Thymus (tissue), 11 donors: ENCODE results near the gene PKNOX1. TPM values are rescaled to one million over a fixed set of nuclear protein-coding genes. Genes with fewer than 3 reads are reported as not detected.
A peak's percentile ranks its signal among the peaks of the same experiment; 100 is the strongest.
"Not testable (repeated sequence)": the region's sequence is repeated elsewhere in the genome, so short reads cannot be mapped to it uniquely, and the experiment has no call there.

Source experiments
- DNase-seq, 9 donors: peaks; one replicate each; pipeline ENCODE4 v3.0.0-alpha.2; 2013; ENCODE audit warnings: low spot score in 9 of 9, low read depth in 6 of 9, missing footprints in 1 of 9
- H3K27ac ChIP-seq, 2 donors: one replicate each; pipeline ENCODE4 v1.5.1; 2013; ENCODE audit warnings: control low read depth in 1 of 2, low read depth in 1 of 2, low read length in 1 of 2, mild to moderate bottlenecking in 1 of 2, moderate library complexity in 1 of 2
- H3K27me3 ChIP-seq, 2 donors: one replicate each; pipeline ENCODE4 v1.5.1; 2013; ENCODE audit warnings: low read length in 1 of 2; ENCODE audit not compliant: control insufficient read depth in 2 of 2, insufficient read depth in 1 of 2
- H3K36me3 ChIP-seq, 2 donors: one replicate each; pipeline ENCODE4 v1.5.1; 2013; ENCODE audit warnings: low read length in 1 of 2, mild to moderate bottlenecking in 1 of 2, moderate library complexity in 1 of 2; ENCODE audit not compliant: control insufficient read depth in 2 of 2, insufficient read depth in 2 of 2
- H3K4me1 ChIP-seq, 2 donors: one replicate each; pipeline ENCODE4 v1.5.1; 2013; ENCODE audit warnings: low read length in 2 of 2; ENCODE audit not compliant: control insufficient read depth in 2 of 2, insufficient read depth in 2 of 2
- H3K4me3 ChIP-seq, 2 donors: one replicate each; pipeline ENCODE4 v1.5.1; 2013; ENCODE audit warnings: low read length in 2 of 2, control low read depth in 1 of 2, mild to moderate bottlenecking in 1 of 2
- H3K9me3 ChIP-seq, 2 donors: one replicate each; pipeline ENCODE4 v1.5.1; 2013; ENCODE audit warnings: low read length in 1 of 2, mild to moderate bottlenecking in 1 of 2; ENCODE audit not compliant: control insufficient read depth in 2 of 2, insufficient read depth in 1 of 2
- WGBS: extraction: QIAGEN DNeasy Blood & Tissue Kit; methylation state at CpG from one replicate; pipeline ENCODE4 v1.1.7; 2013; 5-methylcytosine and 5-hydroxymethylcytosine counted together
- polyA plus RNA-seq: library from polyadenylated mRNA; stranded (reverse); fragments of 200-250 nt; gene quantifications from one replicate; pipeline ENCODE4 v1.2.3, GENCODE V29; 2013
- total RNA-seq: library from RNA; stranded (reverse); fragments of 120-200 nt; gene quantifications from one replicate; pipeline ENCODE4 v1.2.4, GENCODE V29; 2013
- donor health status: healthy.

PKNOX1 gene
- total and polyA plus RNA-seq, 2 donors = 10.8 to 13.4 TPM

DNA sequence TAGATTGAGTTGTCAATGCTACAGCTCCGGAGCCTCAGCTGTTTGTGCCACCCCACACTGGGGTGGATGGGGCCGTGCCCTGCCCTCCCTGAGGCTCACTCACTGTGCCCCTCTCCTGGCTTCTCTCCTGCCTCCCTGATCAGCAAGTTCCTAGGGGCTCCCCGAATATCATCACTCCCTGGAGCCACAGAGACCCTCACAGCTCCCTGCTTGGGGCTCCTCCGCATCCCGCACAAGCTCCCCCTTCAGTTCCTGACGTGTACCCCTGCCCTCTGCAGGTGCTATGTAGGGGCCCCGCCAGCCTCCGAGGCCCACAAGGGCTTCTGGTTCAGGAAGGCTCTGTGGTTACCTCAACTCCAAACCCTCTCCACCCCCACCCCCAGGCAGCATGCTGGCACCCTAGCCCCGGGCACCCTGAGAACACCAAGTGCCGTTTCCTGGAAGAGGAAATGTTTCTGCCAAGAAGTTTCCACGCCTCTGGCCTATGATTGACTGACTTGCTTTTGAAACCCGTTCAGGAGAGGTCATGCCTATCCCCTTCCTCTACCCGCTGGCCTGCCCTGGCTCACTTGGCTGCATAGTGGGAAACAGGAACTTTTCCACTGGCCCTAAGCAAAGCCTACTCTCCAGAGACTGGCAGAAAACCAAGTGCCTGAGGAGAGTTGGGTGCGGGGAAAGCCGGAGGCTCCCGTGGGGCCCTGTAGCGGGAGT lies 71.0 kb downstream of the PKNOX1 start:
- not testable (repeated sequence) for H3K36me3 ChIP-seq, H3K9me3 ChIP-seq, H3K27me3 ChIP-seq, H3K4me3 ChIP-seq
- Histone ChIP-seq H3K27ac (peak overlapping the region in 1 of 2 donors; percentile 72), H3K4me1 (peaks cover 0 to 15% of the 10 kb centered on the region in 2 donors)
- DNase-seq = peak in 2 of 9 donors; percentile 35 to 37
- 0% methylated on average over 7 of the region's 17 CpGs for WGBS

DNA sequence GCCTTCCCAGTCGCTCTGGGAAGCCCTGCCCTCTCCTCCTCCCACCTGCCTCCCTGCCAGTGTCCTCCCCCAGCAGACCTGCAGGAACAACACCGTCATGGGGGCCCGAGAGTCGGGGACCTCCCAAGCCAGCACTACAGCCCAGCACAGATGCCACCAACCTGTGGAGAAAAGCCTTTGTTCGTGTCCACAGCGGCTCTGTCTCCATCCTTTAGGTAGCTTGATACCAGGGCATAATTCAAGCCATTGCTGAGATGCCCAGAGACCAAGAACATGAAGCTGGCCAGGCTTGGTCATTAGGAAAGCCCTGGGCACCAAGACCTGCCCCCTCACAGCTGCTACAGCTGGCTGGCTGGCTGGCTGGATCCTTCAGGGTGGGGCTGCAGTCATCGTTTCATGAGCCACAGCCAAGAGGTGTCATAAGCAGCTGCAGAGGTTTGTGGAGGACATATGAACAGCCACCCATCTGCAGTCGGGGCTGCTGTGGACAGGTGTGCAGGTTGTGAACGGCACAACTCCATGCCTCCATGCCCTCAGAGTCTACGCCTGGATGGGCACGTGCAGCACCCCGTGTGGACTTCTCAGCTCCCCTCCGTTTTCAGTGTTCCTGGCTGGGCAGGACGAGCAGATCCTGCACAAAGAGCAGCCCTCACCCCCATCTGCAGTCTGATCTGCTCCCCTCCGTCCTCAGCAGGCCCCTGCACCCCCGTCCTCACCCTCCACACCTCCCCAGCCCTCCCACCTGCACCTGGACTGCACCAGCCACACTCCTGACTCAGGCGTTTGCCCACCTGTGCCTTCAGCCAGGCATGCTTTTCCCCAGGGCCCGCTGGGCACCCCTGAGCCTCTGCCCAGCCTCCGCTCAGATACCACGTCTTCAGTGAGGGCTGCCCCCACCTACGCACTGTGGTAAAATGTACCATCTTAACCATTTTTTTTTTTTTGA lies 71.8 kb downstream of the PKNOX1 start:
- not testable (repeated sequence) for H3K9me3 ChIP-seq, H3K27me3 ChIP-seq, H3K4me3 ChIP-seq, H3K36me3 ChIP-seq
- WGBS = 33% methylated on average over 18 of the region's 21 CpGs
- peak in 2 of 9 donors; percentile 2 to 12 for DNase-seq
- H3K27ac ChIP-seq = peak overlapping the region; percentile 31 to 50
- H3K4me1 ChIP-seq = peaks cover 0 to 11% of the 10 kb centered on the region in 2 donors

DNA sequence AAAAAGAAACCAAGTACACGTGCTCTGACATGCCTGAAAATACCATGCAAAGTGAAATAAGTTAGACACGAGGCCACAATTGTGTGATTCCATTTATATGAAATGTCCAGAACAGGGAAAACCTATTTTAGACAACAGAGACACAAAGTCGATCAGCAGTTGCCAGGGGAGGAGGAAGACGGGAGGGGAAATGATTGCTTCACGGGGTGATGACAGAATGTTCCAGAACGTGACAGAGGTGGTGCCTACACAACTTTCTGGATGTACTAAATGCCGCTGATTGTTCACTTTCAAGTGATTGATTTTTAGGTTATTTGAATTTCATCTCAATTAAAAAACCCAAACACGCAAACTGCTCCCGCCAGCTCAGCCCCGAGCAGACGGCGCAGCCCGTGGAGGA lies 78.8 kb downstream of the PKNOX1 start:
- H3K4me3 ChIP-seq, DNase-seq, H3K27ac ChIP-seq, H3K27me3 ChIP-seq, H3K4me1 ChIP-seq, H3K9me3 ChIP-seq, H3K36me3 ChIP-seq: not testable (repeated sequence)
- no CpG with 5 or more reads among the region's 13 CpGs for WGBS

DNA sequence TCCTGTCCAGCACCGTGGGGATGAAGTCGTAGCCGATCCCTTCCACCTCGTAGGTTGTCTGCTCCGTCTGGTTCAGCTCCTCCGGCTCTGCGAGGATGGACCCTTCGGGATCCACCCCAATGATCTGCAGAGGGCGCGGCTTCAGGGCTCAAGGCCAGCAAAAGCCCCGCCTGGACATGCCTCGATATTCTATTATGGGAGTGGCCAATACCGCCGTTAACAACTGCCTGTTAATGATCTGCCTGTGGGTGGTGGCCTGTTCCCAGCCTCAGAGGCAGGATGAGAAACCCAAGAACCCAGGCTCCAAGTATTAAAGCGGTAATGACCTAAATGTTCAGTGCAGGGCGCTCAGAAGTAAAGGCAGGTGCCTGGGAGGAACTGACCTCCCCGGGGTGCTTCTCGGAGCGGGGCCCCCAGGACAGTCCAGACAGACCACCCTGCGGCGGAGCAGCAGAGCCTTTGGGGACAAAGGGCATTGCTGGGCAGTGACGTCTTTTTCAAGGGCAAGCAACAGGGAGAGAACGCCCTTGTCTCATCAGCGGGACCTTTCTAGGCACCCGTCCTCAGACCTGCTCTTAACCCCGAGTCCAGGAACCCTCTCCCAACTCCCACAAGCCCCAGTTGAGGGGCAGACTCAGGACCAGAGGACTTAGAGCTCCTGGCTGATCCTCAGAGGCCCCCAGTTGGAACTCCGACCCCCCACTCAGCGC lies 88.7 kb downstream of the PKNOX1 start:
- not testable (repeated sequence) for H3K27me3 ChIP-seq, H3K4me3 ChIP-seq, H3K36me3 ChIP-seq, DNase-seq, H3K9me3 ChIP-seq, H3K4me1 ChIP-seq, H3K27ac ChIP-seq
- WGBS = 100% methylated on average over 2 of the region's 28 CpGs

DNA sequence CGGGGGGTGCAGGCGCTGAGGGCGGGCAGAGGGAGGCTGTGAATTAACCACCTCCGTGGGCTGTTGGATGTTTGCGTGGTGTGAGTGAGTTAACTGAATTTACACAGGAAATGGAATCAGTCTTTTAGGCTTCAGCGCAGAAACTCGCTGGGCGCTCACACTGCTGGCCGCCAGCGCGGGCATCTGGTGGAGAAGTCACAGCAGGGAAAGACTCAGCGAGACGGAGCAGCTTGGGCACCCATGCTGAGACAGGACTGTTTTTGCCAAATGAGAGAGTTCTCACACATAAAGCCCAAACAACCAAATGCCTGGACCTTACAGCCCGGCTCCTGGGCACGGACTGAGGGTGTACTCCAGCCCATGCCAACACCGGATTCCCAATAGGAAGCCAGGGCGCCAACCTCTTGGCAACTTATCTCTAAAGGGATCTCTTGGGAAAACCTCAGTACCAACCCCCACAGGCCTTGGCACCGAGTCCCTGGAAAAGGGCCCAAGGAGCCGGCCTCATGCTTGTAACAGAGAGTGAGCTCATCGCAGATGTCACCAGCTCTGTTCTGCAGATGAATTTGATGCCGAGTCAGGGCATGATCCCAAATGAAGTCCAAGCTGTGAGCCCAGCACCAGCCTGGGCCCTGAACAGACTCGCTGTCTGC lies 90.0 kb downstream of the PKNOX1 start:
- WGBS = no CpG with 5 or more reads among the region's 22 CpGs

DNA sequence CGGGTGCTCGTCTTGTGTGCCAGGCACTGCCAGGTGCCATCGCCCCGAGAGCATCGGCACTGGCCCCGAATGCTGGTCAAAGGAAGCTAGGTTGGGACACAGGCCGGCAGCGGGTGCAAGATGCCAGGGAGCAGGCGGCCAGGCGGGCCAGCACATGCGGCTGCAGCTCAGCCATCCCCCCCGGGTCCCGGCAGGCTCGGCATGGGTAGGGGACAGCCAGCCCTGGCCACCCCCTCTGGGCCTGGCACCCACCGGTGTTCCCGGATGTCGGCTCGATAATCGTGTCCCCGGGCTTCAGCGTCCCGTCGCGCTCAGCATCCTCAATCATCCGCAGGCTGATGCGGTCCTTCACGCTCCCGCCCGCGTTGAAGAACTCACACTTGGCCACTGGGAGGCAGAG lies 91.6 kb downstream of the PKNOX1 start:
- H3K27ac ChIP-seq, H3K4me1 ChIP-seq, H3K9me3 ChIP-seq, DNase-seq, H3K4me3 ChIP-seq, H3K36me3 ChIP-seq, H3K27me3 ChIP-seq: not testable (repeated sequence)
- WGBS = 94% methylated on average over 6 of the region's 30 CpGs

More for the DNA sequence above, 90.0 kb downstream of the PKNOX1 start:
- H3K27me3 ChIP-seq, H3K27ac ChIP-seq, DNase-seq, H3K4me1 ChIP-seq, H3K9me3 ChIP-seq, H3K4me3 ChIP-seq, H3K36me3 ChIP-seq: not testable (repeated sequence)

DNA sequence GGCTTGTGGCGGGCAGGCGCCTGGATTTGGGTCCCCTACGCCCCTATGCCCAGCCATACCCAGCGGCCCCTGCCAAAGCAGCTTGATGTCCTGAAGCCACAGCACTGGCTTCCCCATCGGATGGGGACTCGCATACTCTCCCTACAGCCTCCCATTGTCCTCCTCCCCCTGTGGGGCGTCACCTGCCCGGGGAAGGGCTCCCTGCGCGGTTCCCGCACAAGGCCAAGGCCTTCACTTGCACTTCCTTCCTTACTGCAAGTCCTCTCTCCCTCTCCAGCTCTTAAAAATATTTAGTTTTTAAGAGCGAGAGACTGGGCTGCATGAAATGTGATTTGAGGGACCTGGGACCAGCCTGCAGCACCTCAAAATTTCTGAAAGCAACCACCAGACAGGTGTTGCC lies 92.3 kb downstream of the PKNOX1 start:
- H3K4me1 ChIP-seq = not testable (repeated sequence)

DNA sequence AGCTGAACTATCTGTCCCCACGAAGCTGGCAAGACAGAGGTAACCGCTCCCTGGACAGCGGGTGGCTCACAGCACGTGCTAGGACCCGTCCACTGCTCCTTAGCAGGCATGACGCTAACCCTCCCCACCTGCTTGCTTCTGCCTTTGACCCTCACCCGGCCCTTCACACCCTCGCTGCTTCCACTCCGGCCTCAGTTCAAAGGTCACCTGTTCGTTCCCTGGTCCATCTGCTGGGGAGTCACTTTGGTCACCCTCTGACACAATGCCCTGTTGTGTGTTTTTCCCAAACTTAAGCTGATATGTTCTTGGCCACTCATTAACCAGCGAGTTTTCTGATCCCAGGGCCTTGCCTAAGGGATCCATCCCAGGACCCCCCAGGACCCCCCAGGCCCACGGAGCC lies 93.7 kb downstream of the PKNOX1 start:
- not testable (repeated sequence) for H3K9me3 ChIP-seq, H3K4me3 ChIP-seq, DNase-seq, H3K36me3 ChIP-seq, H3K27me3 ChIP-seq, H3K27ac ChIP-seq, H3K4me1 ChIP-seq
- WGBS = 95% methylated on average over 4 of the region's 12 CpGs

More for the DNA sequence above, 92.3 kb downstream of the PKNOX1 start:
- WGBS = 88% methylated on average over 5 of the region's 12 CpGs
- DNase-seq, H3K4me3 ChIP-seq, H3K36me3 ChIP-seq, H3K27me3 ChIP-seq, H3K9me3 ChIP-seq, H3K27ac ChIP-seq: not testable (repeated sequence)
